CD14-positive monocyte (primary cell): ENCODE measurements around the gene MSX1. TPM values are rescaled to one million over a fixed set of nuclear protein-coding genes. Genes with fewer than 3 reads are reported as not detected.

Source experiments
- DNase-seq, 3 donors: peaks; one replicate each; pipeline ENCODE4 v3.0.0-alpha.2; 2011 to 2022
- H2AFZ ChIP-seq: 2 replicates; pipeline ENCODE4 v1.6.0; 2012; ENCODE audit warnings: mild to moderate bottlenecking, low read depth, low read length, inconsistent platforms; ENCODE audit not compliant: insufficient read depth, poor library complexity, severe bottlenecking
- H3K27ac ChIP-seq, 2 donors: 1 replicate in 1 of 2; 2 replicates in 1 of 2; pipeline ENCODE4 v1.5.1; 2012 to 2013; ENCODE audit warnings: low read length in 2 of 2, control low read depth in 1 of 2, inconsistent platforms in 1 of 2, low read depth in 1 of 2, mild to moderate bottlenecking in 1 of 2
- H3K27me3 ChIP-seq, 2 donors: one replicate each; pipeline versions ENCODE4 v1.6.0 to v1.6.1; 2011 to 2013; ENCODE audit warnings: low read length in 2 of 2; ENCODE audit not compliant: control insufficient read depth in 2 of 2, insufficient read depth in 2 of 2
- H3K36me3 ChIP-seq, 2 donors: replicated peaks in 1 of 2; 1 replicate in 1 of 2; 2 replicates in 1 of 2; pipeline versions ENCODE4 v1.5.1 to v1.6.1; 2012 to 2013; ENCODE audit warnings: low read length in 2 of 2, control low read depth in 1 of 2, inconsistent platforms in 1 of 2, mild to moderate bottlenecking in 1 of 2; ENCODE audit not compliant: insufficient read depth in 2 of 2, control insufficient read depth in 1 of 2
- H3K4me1 ChIP-seq, 2 donors: 1 replicate in 1 of 2; 2 replicates in 1 of 2; pipeline versions ENCODE4 v1.5.1 to v1.6.1; 2012 to 2013; ENCODE audit warnings: low read length in 2 of 2, control low read depth in 1 of 2, inconsistent platforms in 1 of 2, mild to moderate bottlenecking in 1 of 2, moderate library complexity in 1 of 2; ENCODE audit not compliant: insufficient read depth in 2 of 2, control insufficient read depth in 1 of 2
- H3K4me2 ChIP-seq: replicated peaks from 2 replicates; pipeline ENCODE3; 2012; ENCODE audit warnings: low read length, moderate library complexity, mild to moderate bottlenecking; ENCODE audit not compliant: poor library complexity, severe bottlenecking; ENCODE audit errors: extremely low read depth
- H3K4me3 ChIP-seq, 3 experiments: fragments of 200-600 bp in 1 of 3; sonication (generic) in 1 of 3; replicated peaks in 1 of 3; 1 replicate in 2 of 3; 2 replicates in 1 of 3; pipeline ENCODE4 v1.5.1; 2011 to 2013; ENCODE audit warnings: low read length in 3 of 3, mild to moderate bottlenecking in 3 of 3, control low read depth in 2 of 3, low read depth in 2 of 3, inconsistent platforms in 1 of 3, moderate library complexity in 1 of 3
- H3K79me2 ChIP-seq: 2 replicates; pipeline ENCODE4 v1.6.0; 2012; ENCODE audit warnings: mild to moderate bottlenecking, control low read depth, inconsistent platforms, low read length, moderate library complexity; ENCODE audit not compliant: insufficient read depth
- H3K9ac ChIP-seq: 2 replicates; pipeline ENCODE4 v1.6.0; 2017; ENCODE audit warnings: low read length, mild to moderate bottlenecking; ENCODE audit not compliant: insufficient read depth, poor library complexity, severe bottlenecking
- H3K9me3 ChIP-seq, 2 donors: replicated peaks in 1 of 2; 1 replicate in 1 of 2; 2 replicates in 1 of 2; pipeline versions ENCODE4 v1.5.1 to v1.6.1; 2012 to 2013; ENCODE audit warnings: low read length in 2 of 2, control low read depth in 1 of 2; ENCODE audit not compliant: control insufficient read depth in 1 of 2, insufficient read depth in 1 of 2
- H4K20me1 ChIP-seq: 2 replicates; pipeline ENCODE4 v1.6.0; 2012; ENCODE audit warnings: mild to moderate bottlenecking, low read length, control low read depth, moderate library complexity; ENCODE audit not compliant: insufficient read depth
- H3K27ac Mint-ChIP-seq, 7 donors: one replicate each; pipeline ENCODE4 v1.8.0; 2020; ENCODE audit warnings: mild to moderate bottlenecking in 7 of 7, mixed read lengths in 7 of 7, moderate library complexity in 6 of 7, inconsistent platforms in 2 of 7
- H3K27me3 Mint-ChIP-seq, 3 donors: one replicate each; pipeline ENCODE4 v1.8.0; 2021 to 2022; ENCODE audit warnings: low read depth in 3 of 3, mild to moderate bottlenecking in 3 of 3, mixed read lengths in 3 of 3, moderate library complexity in 3 of 3, inconsistent platforms in 1 of 3
- H3K36me3 Mint-ChIP-seq, 2 donors: one replicate each; pipeline ENCODE4 v1.8.0; 2020; ENCODE audit warnings: mixed read lengths in 2 of 2, inconsistent platforms in 1 of 2, mild to moderate bottlenecking in 1 of 2
- H3K4me1 Mint-ChIP-seq: one replicate; pipeline ENCODE4 v1.8.0; 2020; ENCODE audit warnings: mild to moderate bottlenecking, mixed read lengths
- H3K4me3 Mint-ChIP-seq, 2 donors: one replicate each; pipeline ENCODE4 v1.8.0; 2020; ENCODE audit warnings: mild to moderate bottlenecking in 2 of 2, mixed read lengths in 2 of 2, moderate library complexity in 1 of 2
- H3K9me3 Mint-ChIP-seq, 7 donors: one replicate each; pipeline ENCODE4 v1.8.0; 2020 to 2022; ENCODE audit warnings: mixed read lengths in 7 of 7, mild to moderate bottlenecking in 6 of 7, moderate library complexity in 6 of 7, inconsistent platforms in 2 of 7
- WGBS: methylation state at CpG from one replicate; pipeline ENCODE4 v1.1.5; 2013; ENCODE audit warnings: missing lambda C conversion rate; ENCODE audit not compliant: insufficient coverage; 5-methylcytosine and 5-hydroxymethylcytosine counted together
- intact Hi-C, 2 donors: fragments of 100-400 bp; cut with micrococcal nuclease; formaldehyde crosslinking; loops; one replicate each; pipeline versions ENCODE4 v1.15.0 to v1.15.1; 2023
- polyA plus RNA-seq, 3 donors: library from polyadenylated mRNA; depleted of rRNA in 1 of 3; unstranded in 2 of 3; stranded (reverse) in 1 of 3; fragments of 300-500 nt in 2 of 3; fragments of >200 nt in 1 of 3; fragmentation: Illumina TruSeq in 2 of 3; gene quantifications; 1 replicate in 2 of 3; 2 replicates in 1 of 3; pipeline ENCODE4 v1.2.3, GENCODE V29; 2012 to 2021
- TF ChIP-seq, protein P1 (sequence below): fragments of 200-600 bp; IDR thresholded peaks from one replicate; pipeline ENCODE4 v1.8.0; 2022; ENCODE audit warnings: antibody characterized with exemption, mild to moderate bottlenecking

MSX1 gene
- polyA plus RNA-seq, 3 donors, result not detected

DNA sequence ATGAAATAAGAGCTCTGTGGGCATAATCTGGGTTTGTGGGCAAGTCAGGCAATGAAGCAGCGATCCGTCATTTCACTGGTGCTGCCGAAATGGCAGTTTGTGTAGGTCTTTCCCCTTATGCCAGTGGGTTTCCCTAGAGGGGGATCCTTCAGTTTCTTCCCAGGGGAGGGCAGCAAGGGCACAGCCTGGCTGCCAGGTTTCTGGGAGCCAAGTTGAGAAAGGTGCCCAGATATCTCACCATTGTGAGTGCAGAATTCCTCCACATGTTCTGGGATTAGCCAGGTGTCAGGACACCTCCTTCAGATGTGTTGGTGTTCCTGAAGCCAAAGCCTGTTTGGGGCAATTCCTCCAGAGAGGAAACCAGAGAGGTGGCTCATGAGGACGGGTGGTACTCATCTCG, 28.0 kb downstream of the MSX1 start:
- H3K36me3 Mint-ChIP-seq, result no peaks in the 10 kb centered on the region
- H3K4me1 Mint-ChIP-seq, result no peaks in the 10 kb centered on the region
- H3K27me3 Mint-ChIP-seq, result peaks cover 4 to 20% (median 16%) of the 10 kb centered on the region in 3 donors
- WGBS, result 59% methylated on average over 5 of the region's 5 CpGs
- Histone ChIP-seq H3K27me3 (peaks cover 3 to 4% of the 10 kb centered on the region in 2 donors), H3K4me1 (no peaks in the 10 kb centered on the region), H4K20me1 (no peaks in the 10 kb centered on the region), H3K27ac (no peak overlapping the region), H3K36me3 (no peaks in the 10 kb centered on the region), H3K4me2 (no peak overlapping the region), H2AFZ (no peak overlapping the region), H3K9me3 (no peaks in the 10 kb centered on the region), H3K9ac (no peak overlapping the region), H3K4me3 (no peak overlapping the region), H3K79me2 (no peaks in the 10 kb centered on the region)
- TF ChIP-seq, protein P1, sequence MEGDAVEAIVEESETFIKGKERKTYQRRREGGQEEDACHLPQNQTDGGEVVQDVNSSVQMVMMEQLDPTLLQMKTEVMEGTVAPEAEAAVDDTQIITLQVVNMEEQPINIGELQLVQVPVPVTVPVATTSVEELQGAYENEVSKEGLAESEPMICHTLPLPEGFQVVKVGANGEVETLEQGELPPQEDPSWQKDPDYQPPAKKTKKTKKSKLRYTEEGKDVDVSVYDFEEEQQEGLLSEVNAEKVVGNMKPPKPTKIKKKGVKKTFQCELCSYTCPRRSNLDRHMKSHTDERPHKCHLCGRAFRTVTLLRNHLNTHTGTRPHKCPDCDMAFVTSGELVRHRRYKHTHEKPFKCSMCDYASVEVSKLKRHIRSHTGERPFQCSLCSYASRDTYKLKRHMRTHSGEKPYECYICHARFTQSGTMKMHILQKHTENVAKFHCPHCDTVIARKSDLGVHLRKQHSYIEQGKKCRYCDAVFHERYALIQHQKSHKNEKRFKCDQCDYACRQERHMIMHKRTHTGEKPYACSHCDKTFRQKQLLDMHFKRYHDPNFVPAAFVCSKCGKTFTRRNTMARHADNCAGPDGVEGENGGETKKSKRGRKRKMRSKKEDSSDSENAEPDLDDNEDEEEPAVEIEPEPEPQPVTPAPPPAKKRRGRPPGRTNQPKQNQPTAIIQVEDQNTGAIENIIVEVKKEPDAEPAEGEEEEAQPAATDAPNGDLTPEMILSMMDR, result no peak
- intact Hi-C loops, result no loop called here
- H3K9me3 Mint-ChIP-seq, result no peaks in the 10 kb centered on the region
- H3K27ac Mint-ChIP-seq, result no peak overlapping the region
- H3K4me3 Mint-ChIP-seq, result no peak overlapping the region
- no peak for DNase-seq

- peaks cover 4 to 20% (median 16%) of the 10 kb centered on the region in 3 donors for H3K27me3 Mint-ChIP-seq
- Histone ChIP-seq H3K9ac (no peak overlapping the region), H3K36me3 (no peaks in the 10 kb centered on the region), H3K4me1 (no peaks in the 10 kb centered on the region), H3K4me2 (no peak overlapping the region), H4K20me1 (no peaks in the 10 kb centered on the region), H3K79me2 (no peaks in the 10 kb centered on the region), H3K27me3 (peaks cover 3 to 4% of the 10 kb centered on the region in 2 donors), H3K4me3 (no peak overlapping the region), H3K9me3 (no peaks in the 10 kb centered on the region), H3K27ac (no peak overlapping the region), H2AFZ (no peak overlapping the region)
- DNase-seq, result no peak
- H3K27ac Mint-ChIP-seq, result no peak overlapping the region
- H3K36me3 Mint-ChIP-seq, result no peaks in the 10 kb centered on the region
- WGBS, result 82% methylated on average over 3 of the region's 5 CpGs
- TF ChIP-seq, protein P1, result no peak
- no peaks in the 10 kb centered on the region for H3K9me3 Mint-ChIP-seq
- H3K4me3 Mint-ChIP-seq, result no peak overlapping the region
- intact Hi-C loops, result no loop called here
- no peaks in the 10 kb centered on the region for H3K4me1 Mint-ChIP-seq
Observed at GRCh38 chr4:4888695-4889094, 29.2 kb downstream of the MSX1 start.
